ENCODE results near the gene ARHGAP42. TPM values are rescaled to one million over a fixed set of nuclear protein-coding genes. Genes with fewer than 3 reads are reported as not detected.

ARHGAP42 gene
- total RNA-seq, 1 experiment from 2014 or later, result 39.1 TPM

DNA sequence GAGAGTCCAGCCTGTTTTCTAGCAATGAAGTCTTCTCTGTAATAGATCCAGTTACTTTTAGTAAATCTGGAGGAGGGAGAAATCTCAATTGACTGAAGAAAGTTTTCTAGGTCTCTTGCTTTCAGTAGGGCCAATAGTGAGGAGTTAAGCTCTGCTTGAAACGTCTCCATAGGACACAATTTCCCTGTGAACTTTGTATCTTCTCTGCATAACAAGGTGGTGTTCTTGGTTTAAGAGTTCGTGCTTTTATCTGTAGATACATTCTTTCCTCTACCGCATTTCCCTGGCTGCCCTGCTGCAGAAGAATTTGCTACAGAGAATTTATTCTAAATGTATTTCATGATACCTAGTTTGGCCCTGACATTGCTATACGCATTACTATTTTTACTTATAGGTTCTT is 183.1 kb downstream of the ARHGAP42 start:
- no peak for TF ChIP-seq CTCF (conservative IDR thresholded peaks at IDR 0.05)
- Mint-ChIP-seq H3K27ac (no peak overlapping the region), H3K36me3 (ENCODE audit: insufficient read depth in 1 of 3, low read depth in 3 of 3) (no peaks in the 10 kb centered on the region; a peak in 1 of 7 replicates), H3K9me3 (no peaks in the 10 kb centered on the region), H3K4me1 (peaks cover 30 to 34% of the 10 kb centered on the region in 2 experiments), H3K4me3 (no peak overlapping the region), H3K27me3 (ENCODE audit: low read depth) (no peaks in the 10 kb centered on the region)
- H3K27me3 ChIP-seq (ENCODE audit: insufficient read depth, low read length), result no peaks in the 10 kb centered on the region
- H2AFZ ChIP-seq (ENCODE audit: low read length), result no peak overlapping the region
- no peaks in the 10 kb centered on the region for H3K79me1 ChIP-seq (ENCODE audit: insufficient read depth, low read depth, low read length, poor library complexity, severe bottlenecking)
- no peak overlapping the region for H3T11ph ChIP-seq (ENCODE audit: low read length)
- WGBS (ENCODE audit: extremely low coverage, insufficient read length, low lambda C conversion rate), result no CpG with 5 or more reads among the region's 4 CpGs
- no peaks in the 10 kb centered on the region for H3K79me2 ChIP-seq (ENCODE audit: insufficient read depth, low read length)
- no peak overlapping the region for H3K14ac ChIP-seq (ENCODE audit: insufficient read depth, low read length)
- H2BK120ac ChIP-seq (ENCODE audit: low read depth, low read length, poor library complexity, severe bottlenecking), result no peak overlapping the region
- no peak overlapping the region for H2AK5ac ChIP-seq (ENCODE audit: insufficient read length, low read length)
- no peak overlapping the region for H3K4me2 ChIP-seq (ENCODE audit: insufficient read depth, insufficient read length, low read length)
- no peaks in the 10 kb centered on the region; the same call in 1 of the 2 replicates for H3K4me1 ChIP-seq (ENCODE audit: insufficient read depth, low read length)
- H2BK12ac ChIP-seq (ENCODE audit: insufficient read length, low read depth, low read length), result no peak overlapping the region
- no peak overlapping the region for H2BK15ac ChIP-seq (ENCODE audit: low read depth, low read length)
- no peaks in the 10 kb centered on the region for H3K9me3 ChIP-seq (ENCODE audit: control insufficient read depth, low read depth, low read length)
- no peak overlapping the region for H4K5ac ChIP-seq (ENCODE audit: insufficient read length, low read depth, low read length)
- H3K56ac ChIP-seq (ENCODE audit: insufficient read length, low read depth, low read length), result no peak overlapping the region
- H4K20me1 ChIP-seq (ENCODE audit: control insufficient read depth, insufficient read depth, insufficient read length), result no peaks in the 10 kb centered on the region
- H3K23ac ChIP-seq (ENCODE audit: insufficient read length, low read depth, low read length), result no peak overlapping the region
- no peak overlapping the region for H4K91ac ChIP-seq (ENCODE audit: insufficient read length, low read depth, low read length)
- no peak overlapping the region for H3K4ac ChIP-seq (ENCODE audit: low read depth, low read length)
- no peak overlapping the region for H2BK5ac ChIP-seq (ENCODE audit: insufficient read length, low read length)
- no peaks in the 10 kb centered on the region for H3K23me2 ChIP-seq (ENCODE audit: insufficient read length, low read depth, low read length, poor library complexity, severe bottlenecking)
- no peak overlapping the region for H3K27ac ChIP-seq (ENCODE audit: insufficient read length, low read depth, low read length)
- no peak overlapping the region for H4K8ac ChIP-seq (replicated peaks; ENCODE audit: insufficient read length, low read depth, low read length)
- no peak overlapping the region for H3K18ac ChIP-seq (ENCODE audit: insufficient read length, low read depth, low read length)
- DNase-seq, result no peak
- no peak overlapping the region for H3K9ac ChIP-seq (ENCODE audit: extremely low read depth, insufficient read length, low read length)
- no peak overlapping the region for H2BK20ac ChIP-seq (ENCODE audit: low read depth, low read length, poor library complexity, severe bottlenecking)

Data from H9 (cell line).